Activated CD4-positive, alpha-beta T cell treated with anti-CD3 and anti-CD28 coated beads, Interleukin-2, Interleukin-4, amounts not matched to agents 100 ng/mL and 50 ng/mL, durations not matched to agents 16 hours and 8 hours (primary cell): ENCODE data around the gene CD93.

ENCODE experiments used
- DNase-seq: peaks from one replicate; pipeline ENCODE4 v3.0.0-alpha.2; 2020; ENCODE audit warnings: low spot score

The CD93 gene

GRCh38 chr20:23083553-23084220 lies 2.4 kb downstream of the CD93 start:
- DNase-seq = no peak

- DNase-seq = no peak
Observed at GRCh38 chr20:23082846-23083552, 3.1 kb downstream of the CD93 start.

GRCh38 chr20:23081263-23081819 lies 4.8 kb downstream of the CD93 start:
- no peak for DNase-seq

- DNase-seq = no peak
Observed at GRCh38 chr20:23080521-23080920, 5.6 kb downstream of the CD93 start.

GRCh38 chr20:23079926-23080325 lies 6.2 kb downstream of the CD93 start:
- DNase-seq = no peak

GRCh38 chr20:23079016-23079351 lies 7.1 kb downstream of the CD93 start:
- DNase-seq = no peak

- no peak for DNase-seq
Observed at GRCh38 chr20:23078351-23079015, 7.6 kb downstream of the CD93 start.

GRCh38 chr20:23077277-23077676 lies 8.8 kb downstream of the CD93 start:
- no peak for DNase-seq

- no peak for DNase-seq
Observed at GRCh38 chr20:23074052-23074451, 12.1 kb downstream of the CD93 start.

GRCh38 chr20:23072892-23073586 lies 13.1 kb downstream of the CD93 start:
- no peak for DNase-seq

GRCh38 chr20:23071996-23072395 lies 14.1 kb downstream of the CD93 start:
- no peak for DNase-seq

- DNase-seq = no peak
Observed at GRCh38 chr20:23071398-23071797, 14.7 kb downstream of the CD93 start.

GRCh38 chr20:23069108-23069507 lies 17.0 kb downstream of the CD93 start:
- no peak for DNase-seq

GRCh38 chr20:23068283-23068682 lies 17.8 kb downstream of the CD93 start:
- DNase-seq = no peak

- DNase-seq = no peak
Observed at GRCh38 chr20:23066772-23067171, 19.4 kb downstream of the CD93 start.

- DNase-seq = no peak
Observed at GRCh38 chr20:23065266-23066201, 20.6 kb downstream of the CD93 start.

- no peak for DNase-seq
Observed at GRCh38 chr20:23063581-23063980, 22.5 kb downstream of the CD93 start.

GRCh38 chr20:23063168-23063567 lies 23.0 kb downstream of the CD93 start:
- no peak for DNase-seq

- DNase-seq = no peak
Observed at GRCh38 chr20:23062632-23063031, 23.5 kb downstream of the CD93 start.

- DNase-seq = no peak
Observed at GRCh38 chr20:23061734-23062561, 24.2 kb downstream of the CD93 start.
